ENCODE data around the gene DPP7.

GRCh38 chr9:137070201-137070905, 44.2 kb downstream of the DPP7 start, which contains the start of gene SAPCD2:
- TF ChIP-seq CTCF (IDR thresholded peaks at IDR 0.05) (peak in 1 of 6 experiments; percentile 2), POLR2A (IDR thresholded peaks at IDR 0.05) (peak in 1 of 4 donors; percentile 40), EP300 (IDR thresholded peaks at IDR 0.05) (no peak), POLR2AphosphoS5 (IDR thresholded peaks at IDR 0.05) (no peak)

All from upper lobe of left lung (tissue), 4 donors.